MCF 10A (cell line): ENCODE measurements around the gene MGA. TPM values are rescaled to one million over a fixed set of nuclear protein-coding genes. Genes with fewer than 3 reads are reported as not detected.

Experiments
- BruUV-seq: library from RNA; stranded (reverse); fragments of 400-500 nt; replicated peaks from 2 replicates; lab custom pipeline; 2021; lab: Mats Ljungman, UMichigan
- CTCF ChIA-PET: fragments of 300-600 bp; sonication (Branson Sonifier 250); formaldehyde crosslinking; extraction: SDS; loops from one replicate; lab custom pipeline; 2021; ENCODE audit warnings: antibody characterized with exemption, inconsistent platforms; lab: Yijun Ruan, JAX
- POLR2A ChIA-PET: fragments of 300-600, 350-650 bp; sonication (Branson Sonifier 250); formaldehyde crosslinking; extraction: SDS; loops from one replicate; lab custom pipeline; 2020; ENCODE audit warnings: antibody characterized with exemption, inconsistent platforms; lab: Yijun Ruan, JAX
- DNase-seq: peaks from one replicate; pipeline ENCODE4 v3.0.0-alpha.2; 2018; ENCODE audit not compliant: unreplicated experiment
- H3K27ac Mint-ChIP-seq: one replicate; pipeline ENCODE4 v1.8.0; 2022; ENCODE audit warnings: mild to moderate bottlenecking, low read depth, mixed read lengths; ENCODE audit not compliant: unreplicated experiment
- H3K27me3 Mint-ChIP-seq: one replicate; pipeline ENCODE4 v1.8.0; 2022; ENCODE audit warnings: mixed read lengths; ENCODE audit not compliant: insufficient read depth, unreplicated experiment
- H3K36me3 Mint-ChIP-seq: one replicate; pipeline ENCODE4 v1.8.0; 2022; ENCODE audit warnings: mild to moderate bottlenecking, moderate library complexity, mixed read lengths; ENCODE audit not compliant: insufficient read depth, unreplicated experiment
- H3K4me1 Mint-ChIP-seq: one replicate; pipeline ENCODE4 v1.8.0; 2022; ENCODE audit warnings: mixed read lengths; ENCODE audit not compliant: insufficient read depth, unreplicated experiment
- H3K4me3 Mint-ChIP-seq: one replicate; pipeline ENCODE4 v1.8.0; 2022; ENCODE audit warnings: mild to moderate bottlenecking, moderate library complexity, mixed read lengths; ENCODE audit not compliant: unreplicated experiment
- H3K9me3 Mint-ChIP-seq: one replicate; pipeline ENCODE4 v1.8.0; 2022; ENCODE audit warnings: mixed read lengths; ENCODE audit not compliant: unreplicated experiment
- intact Hi-C: fragments of 100-400 bp; cut with micrococcal nuclease; formaldehyde crosslinking; loops from 2 replicates; pipeline ENCODE4 v1.14.1; 2022
- total RNA-seq: library from RNA; stranded (reverse); gene quantifications from 2 replicates; pipeline ENCODE4 v1.2.3, GENCODE V29; 2022
- TF ChIP-seq, protein P1 (sequence below): fragments of 200-600 bp; IDR thresholded peaks from one replicate; pipeline ENCODE4 v1.8.0; 2022; ENCODE audit warnings: antibody characterized with exemption, mild to moderate bottlenecking; ENCODE audit not compliant: unreplicated experiment

Gene MGA
- total RNA-seq, 1 experiment from 2014 or later = 17.5 TPM

DNA sequence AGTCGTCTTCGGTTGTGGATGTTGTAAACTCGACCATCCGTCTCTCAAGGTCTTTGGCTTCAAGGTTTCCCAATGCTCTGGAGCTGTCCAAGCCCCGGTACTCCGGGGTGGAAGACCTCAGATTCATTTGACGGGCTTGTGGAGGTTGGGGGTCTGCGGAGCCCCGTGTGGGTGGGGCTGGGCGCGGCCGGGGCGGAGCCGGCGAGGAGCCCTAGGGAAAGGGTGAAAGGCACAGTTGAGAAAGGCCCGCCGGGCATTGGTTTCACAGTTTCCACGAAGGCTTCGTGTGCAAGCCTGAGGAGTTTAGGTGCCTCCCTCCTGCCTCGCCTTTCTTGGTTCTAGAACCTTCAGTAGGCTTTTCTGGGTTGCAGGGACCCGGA lies 360 bp upstream of the MGA start:
- intact Hi-C loops = no loop called here
- H3K36me3 Mint-ChIP-seq = no peaks in the 10 kb centered on the region
- DNase-seq = no peak
- no peak overlapping the region for H3K4me3 Mint-ChIP-seq
- H3K4me1 Mint-ChIP-seq = peaks cover 9% of the 10 kb centered on the region
- H3K9me3 Mint-ChIP-seq = no peaks in the 10 kb centered on the region
- TF ChIP-seq, protein P1, sequence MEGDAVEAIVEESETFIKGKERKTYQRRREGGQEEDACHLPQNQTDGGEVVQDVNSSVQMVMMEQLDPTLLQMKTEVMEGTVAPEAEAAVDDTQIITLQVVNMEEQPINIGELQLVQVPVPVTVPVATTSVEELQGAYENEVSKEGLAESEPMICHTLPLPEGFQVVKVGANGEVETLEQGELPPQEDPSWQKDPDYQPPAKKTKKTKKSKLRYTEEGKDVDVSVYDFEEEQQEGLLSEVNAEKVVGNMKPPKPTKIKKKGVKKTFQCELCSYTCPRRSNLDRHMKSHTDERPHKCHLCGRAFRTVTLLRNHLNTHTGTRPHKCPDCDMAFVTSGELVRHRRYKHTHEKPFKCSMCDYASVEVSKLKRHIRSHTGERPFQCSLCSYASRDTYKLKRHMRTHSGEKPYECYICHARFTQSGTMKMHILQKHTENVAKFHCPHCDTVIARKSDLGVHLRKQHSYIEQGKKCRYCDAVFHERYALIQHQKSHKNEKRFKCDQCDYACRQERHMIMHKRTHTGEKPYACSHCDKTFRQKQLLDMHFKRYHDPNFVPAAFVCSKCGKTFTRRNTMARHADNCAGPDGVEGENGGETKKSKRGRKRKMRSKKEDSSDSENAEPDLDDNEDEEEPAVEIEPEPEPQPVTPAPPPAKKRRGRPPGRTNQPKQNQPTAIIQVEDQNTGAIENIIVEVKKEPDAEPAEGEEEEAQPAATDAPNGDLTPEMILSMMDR = no peak
- no peaks in the 10 kb centered on the region for H3K27me3 Mint-ChIP-seq
- CTCF ChIA-PET = interaction anchor here (0.6 to 2.2 kb wide), 2 partner anchors 23 to 57 kb away, joined by 3 to 9 read pairs; no protein-coding TSS in a partner anchor
- BruUV-seq = no TSS peak
- H3K27ac Mint-ChIP-seq = no peak overlapping the region
- POLR2A ChIA-PET = interaction anchor here (1.4 to 4.2 kb wide), 3 partner anchors 12 to 116 kb away, joined by 5 to 19 read pairs (median 6); partner anchors contain the start of gene RPAP1

DNA sequence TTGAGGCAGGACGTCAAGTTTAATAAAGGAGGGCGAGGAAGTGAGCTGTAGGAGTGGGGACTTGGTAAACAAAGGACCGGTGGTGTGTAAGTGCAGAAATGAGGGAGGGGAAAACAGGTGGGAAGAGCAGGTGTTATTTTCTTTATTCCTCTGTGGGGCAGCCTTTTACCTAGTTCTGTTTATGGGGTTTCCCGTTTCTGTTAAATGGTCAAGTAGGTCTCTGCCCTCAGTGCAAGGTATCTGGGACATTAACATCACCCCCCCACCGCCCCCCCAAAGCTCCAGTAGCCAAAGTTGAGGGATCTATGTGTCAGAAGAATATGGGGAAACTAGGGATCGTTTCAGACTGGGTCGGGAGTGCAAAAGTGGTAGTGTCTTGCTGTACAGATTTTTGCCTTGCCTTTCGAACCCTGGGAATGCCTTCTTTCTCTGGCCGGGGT lies 893 bp downstream of the MGA start:
- H3K27ac Mint-ChIP-seq = peak overlapping the region; percentile 61
- no peaks in the 10 kb centered on the region for H3K36me3 Mint-ChIP-seq
- BruUV-seq = no TSS peak
- intact Hi-C loops = no loop called here
- POLR2A ChIA-PET = interaction anchor here (0.6 to 4.2 kb wide), 12 partner anchors 10 to 329 kb away, joined by 3 to 19 read pairs (median 4); partner anchors contain the start of genes MAPKBP1, OIP5, RPAP1 and TYRO3
- no peak for DNase-seq
- H3K4me1 Mint-ChIP-seq = peaks cover 9% of the 10 kb centered on the region
- TF ChIP-seq, protein P1 = no peak
- CTCF ChIA-PET = interaction anchor here (0.5 to 2.2 kb wide), 5 partner anchors 11 to 244 kb away, joined by 3 to 9 read pairs (median 4); no protein-coding TSS in a partner anchor
- peak overlapping the region; percentile 86 for H3K4me3 Mint-ChIP-seq
- H3K9me3 Mint-ChIP-seq = no peaks in the 10 kb centered on the region
- no peaks in the 10 kb centered on the region for H3K27me3 Mint-ChIP-seq

DNA sequence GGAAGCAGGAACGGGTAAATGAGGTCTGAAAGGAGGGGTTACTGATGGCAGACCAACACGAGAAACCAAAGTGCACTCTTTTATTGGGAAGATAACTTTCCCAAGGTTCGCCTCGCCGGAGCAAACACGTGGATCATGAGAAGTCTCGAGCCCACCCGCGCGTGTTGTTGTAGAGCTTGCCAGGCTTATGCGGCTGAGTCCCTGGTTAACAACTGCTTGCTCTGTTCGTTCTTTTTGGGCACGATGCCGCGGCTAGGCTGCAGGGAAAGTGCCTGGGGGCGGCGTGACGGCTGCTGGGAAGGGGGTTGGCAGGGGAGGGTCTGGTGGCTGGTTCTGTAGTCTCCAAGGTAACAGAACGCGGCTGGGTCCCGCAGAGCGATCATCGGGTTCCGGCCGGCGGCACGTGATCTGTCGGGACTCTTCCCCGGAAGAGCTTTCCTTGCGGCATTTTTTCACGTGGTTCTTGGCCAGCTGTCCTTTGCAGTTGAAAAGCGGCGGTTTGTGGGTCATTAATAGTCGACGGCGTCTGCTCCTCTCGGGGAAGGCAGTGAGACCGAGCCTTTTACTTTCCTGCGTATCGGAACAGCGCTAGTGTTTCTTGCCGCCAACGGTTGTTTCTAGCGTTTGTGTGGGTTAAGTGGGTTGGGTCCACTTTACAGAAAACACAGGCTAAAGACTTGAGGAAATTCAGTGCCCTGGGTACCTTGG lies 1.5 kb downstream of the MGA start:
- Mint-ChIP-seq H3K4me3 (peak overlapping the region; percentile 86), H3K27me3 (no peaks in the 10 kb centered on the region), H3K27ac (peak overlapping the region; percentile 61), H3K36me3 (no peaks in the 10 kb centered on the region), H3K4me1 (peaks cover 9% of the 10 kb centered on the region), H3K9me3 (no peaks in the 10 kb centered on the region)
- CTCF ChIA-PET = interaction anchor here (0.6 to 2.2 kb wide), 3 partner anchors 10 to 243 kb away, joined by 3 to 9 read pairs (median 5); no protein-coding TSS in a partner anchor
- intact Hi-C loops = no loop called here
- BruUV-seq = no TSS peak
- POLR2A ChIA-PET = interaction anchor here (0.7 to 4.2 kb wide), 8 partner anchors 10 to 245 kb away, joined by 3 to 19 read pairs (median 4); partner anchors contain the start of genes RPAP1 and TYRO3
- DNase-seq = peak; percentile 59
- TF ChIP-seq, protein P1 = no peak

DNA sequence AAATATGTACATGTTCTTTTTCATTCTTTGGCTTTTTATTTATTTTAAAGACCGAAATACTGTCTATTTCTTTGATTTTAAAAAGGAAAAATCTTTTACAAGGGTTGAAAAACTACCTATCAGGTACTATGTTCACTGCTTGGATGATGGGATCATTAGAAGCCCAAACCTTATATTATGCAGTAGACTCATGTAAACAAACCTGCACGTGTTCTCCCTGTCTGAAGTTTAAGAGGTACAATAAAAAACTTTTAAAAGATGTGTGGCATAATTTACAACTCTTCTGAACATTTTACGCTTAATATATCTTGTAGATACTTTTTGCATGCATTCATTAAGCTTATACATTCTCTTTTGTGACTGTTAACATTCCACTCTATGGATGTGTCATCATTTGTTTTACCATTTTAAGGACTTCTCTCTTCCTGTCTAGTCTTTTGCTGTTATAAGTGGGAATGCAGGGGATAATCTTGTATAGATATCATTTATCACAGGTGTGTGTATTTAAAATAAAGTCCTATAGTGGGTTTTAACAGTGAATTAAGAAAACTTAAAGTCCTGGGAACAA lies 6.2 kb downstream of the MGA start:
- Mint-ChIP-seq H3K27me3 (no peaks in the 10 kb centered on the region), H3K4me1 (peaks cover 1% of the 10 kb centered on the region), H3K4me3 (no peak overlapping the region), H3K36me3 (peaks cover 16% of the 10 kb centered on the region), H3K27ac (no peak overlapping the region), H3K9me3 (no peaks in the 10 kb centered on the region)
- ChIA-PET POLR2A (no interaction called here), CTCF (no interaction called here)
- intact Hi-C loops = no loop called here
- peak; percentile 7 for DNase-seq
- BruUV-seq = no TSS peak
- TF ChIP-seq, protein P1 = no peak
